Loucy (cell line): ENCODE measurements around the gene TLR3.

Experiments
- CTCF ChIP-seq: fragments of 200-600 bp; sonication (generic); conservative IDR thresholded peaks from 2 replicates; pipeline ENCODE4 v1.5.1; 2014; ENCODE audit warnings: mild to moderate bottlenecking, antibody characterized with exemption, low read length
- EZH2phosphoT487 ChIP-seq: fragments of 200-600 bp; IDR thresholded peaks from 2 replicates; pipeline ENCODE4 v1.6.1; 2018; ENCODE audit warnings: antibody characterized with exemption, mild to moderate bottlenecking, moderate library complexity, borderline replicate concordance

GRCh38 chr4:186104114-186104889, 35.3 kb downstream of the TLR3 start, which contains the start of gene FAM149A:
- TF ChIP-seq CTCF (no peak), EZH2phosphoT487 (no peak)
